GM20000 (cell line): Measurements from ENCODE around the gene TNNC1.

ENCODE experiments used
- DNase-seq: peaks from one replicate; pipeline ENCODE4 v3.0.0; 2012; ENCODE audit warnings: low spot score
- TF ChIP-seq, protein P1 (sequence below): IDR thresholded peaks from 2 replicates; pipeline ENCODE4 v1.5.1; 2012; ENCODE audit warnings: mild to moderate bottlenecking, control low read depth; ENCODE audit errors: extremely low read depth, missing control alignments

Gene TNNC1

DNA sequence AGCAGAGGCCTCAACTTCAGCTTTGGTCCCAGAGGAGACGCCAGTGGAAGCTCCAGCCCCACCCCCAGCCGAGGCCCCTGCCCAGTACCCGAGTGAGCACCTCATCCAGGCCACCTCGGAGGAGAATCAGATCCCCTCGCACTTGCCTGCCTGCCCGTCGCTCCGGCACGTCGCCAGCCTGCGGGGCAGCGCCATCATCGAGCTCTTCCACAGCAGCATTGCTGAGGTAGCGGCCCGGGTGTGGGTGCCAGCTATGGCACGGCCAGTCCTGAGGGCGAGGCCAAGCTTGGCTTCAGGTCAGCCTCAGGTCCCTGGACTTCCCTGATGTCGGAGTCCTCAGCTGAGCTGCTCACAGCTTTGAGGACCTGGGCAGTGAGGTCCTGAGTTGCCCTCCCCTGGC, 35.6 kb upstream of the TNNC1 start:
- DNase-seq = no peak
- TF ChIP-seq, protein P1, sequence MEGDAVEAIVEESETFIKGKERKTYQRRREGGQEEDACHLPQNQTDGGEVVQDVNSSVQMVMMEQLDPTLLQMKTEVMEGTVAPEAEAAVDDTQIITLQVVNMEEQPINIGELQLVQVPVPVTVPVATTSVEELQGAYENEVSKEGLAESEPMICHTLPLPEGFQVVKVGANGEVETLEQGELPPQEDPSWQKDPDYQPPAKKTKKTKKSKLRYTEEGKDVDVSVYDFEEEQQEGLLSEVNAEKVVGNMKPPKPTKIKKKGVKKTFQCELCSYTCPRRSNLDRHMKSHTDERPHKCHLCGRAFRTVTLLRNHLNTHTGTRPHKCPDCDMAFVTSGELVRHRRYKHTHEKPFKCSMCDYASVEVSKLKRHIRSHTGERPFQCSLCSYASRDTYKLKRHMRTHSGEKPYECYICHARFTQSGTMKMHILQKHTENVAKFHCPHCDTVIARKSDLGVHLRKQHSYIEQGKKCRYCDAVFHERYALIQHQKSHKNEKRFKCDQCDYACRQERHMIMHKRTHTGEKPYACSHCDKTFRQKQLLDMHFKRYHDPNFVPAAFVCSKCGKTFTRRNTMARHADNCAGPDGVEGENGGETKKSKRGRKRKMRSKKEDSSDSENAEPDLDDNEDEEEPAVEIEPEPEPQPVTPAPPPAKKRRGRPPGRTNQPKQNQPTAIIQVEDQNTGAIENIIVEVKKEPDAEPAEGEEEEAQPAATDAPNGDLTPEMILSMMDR = no peak

DNA sequence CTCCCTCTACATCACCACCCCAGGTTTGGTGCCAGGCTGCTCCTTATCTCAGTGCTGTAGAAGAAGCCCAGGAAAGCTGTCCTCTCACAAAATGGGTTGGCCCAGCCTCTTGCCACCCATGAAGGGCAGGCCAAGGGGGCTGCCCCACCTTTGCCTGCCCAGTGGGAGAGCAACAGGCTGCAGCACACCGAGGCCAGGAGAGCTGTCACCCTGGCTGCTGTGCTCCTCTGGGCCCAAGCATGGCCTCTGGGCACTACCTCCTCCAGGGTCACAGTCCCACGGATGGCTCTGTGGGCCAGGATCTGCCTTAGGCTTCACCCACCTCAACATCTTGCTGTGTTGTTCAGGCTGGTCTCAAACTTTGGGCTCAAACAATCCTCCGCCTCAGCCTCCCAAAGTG, 34.9 kb upstream of the TNNC1 start:
- DNase-seq = no peak
- TF ChIP-seq, protein P1 = no peak

- TF ChIP-seq, protein P1 = no peak
- no peak for DNase-seq
These were observed 34.2 kb upstream of the TNNC1 start for GRCh38 chr3:52487788-52488691.

- TF ChIP-seq, protein P1 = no peak
These were observed 33.4 kb upstream of the TNNC1 start for GRCh38 chr3:52487050-52487787.

DNA sequence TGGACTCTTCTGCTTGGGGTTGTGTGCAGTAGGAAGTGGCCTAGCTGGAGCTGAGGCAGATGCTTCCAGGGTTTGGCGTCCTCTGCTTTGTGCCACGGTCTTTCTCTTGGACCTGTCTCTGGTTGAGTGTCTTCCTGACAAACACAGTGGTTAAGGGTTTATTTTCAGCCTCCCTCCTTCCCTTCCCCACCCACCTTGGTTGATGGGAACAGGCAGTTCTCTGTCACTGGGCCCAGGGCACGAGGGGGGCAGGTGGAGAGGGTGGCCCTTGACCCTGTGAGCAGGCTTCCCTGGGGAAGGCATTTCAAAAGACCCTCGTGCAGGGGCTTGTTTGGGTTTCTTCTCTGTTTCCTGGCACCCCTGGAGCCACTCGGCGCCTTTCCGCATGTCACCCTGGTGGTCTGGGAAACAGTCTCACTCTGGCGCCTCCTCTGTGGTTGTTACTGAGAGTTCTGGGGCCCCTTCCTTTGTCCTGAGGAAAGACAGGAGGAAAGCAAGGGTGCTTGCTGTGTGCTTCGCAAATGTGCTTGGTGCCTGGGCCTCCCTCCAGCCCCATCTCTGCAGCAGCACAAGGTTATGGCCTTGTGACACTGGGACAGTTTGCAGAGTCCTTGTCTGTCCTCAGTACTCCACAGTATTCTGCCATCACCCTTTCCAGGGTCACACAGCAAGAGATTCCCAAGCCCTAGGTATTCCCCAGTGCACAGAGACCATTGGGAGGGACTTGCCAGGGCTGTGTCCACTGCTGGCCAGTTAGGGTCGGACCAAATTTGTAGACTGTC, 31.0 kb upstream of the TNNC1 start:
- DNase-seq = no peak
- TF ChIP-seq, protein P1 = no peak

More at GRCh38 chr3:52487050-52487787, 33.4 kb upstream of the TNNC1 start:
- DNase-seq = no peak

DNA sequence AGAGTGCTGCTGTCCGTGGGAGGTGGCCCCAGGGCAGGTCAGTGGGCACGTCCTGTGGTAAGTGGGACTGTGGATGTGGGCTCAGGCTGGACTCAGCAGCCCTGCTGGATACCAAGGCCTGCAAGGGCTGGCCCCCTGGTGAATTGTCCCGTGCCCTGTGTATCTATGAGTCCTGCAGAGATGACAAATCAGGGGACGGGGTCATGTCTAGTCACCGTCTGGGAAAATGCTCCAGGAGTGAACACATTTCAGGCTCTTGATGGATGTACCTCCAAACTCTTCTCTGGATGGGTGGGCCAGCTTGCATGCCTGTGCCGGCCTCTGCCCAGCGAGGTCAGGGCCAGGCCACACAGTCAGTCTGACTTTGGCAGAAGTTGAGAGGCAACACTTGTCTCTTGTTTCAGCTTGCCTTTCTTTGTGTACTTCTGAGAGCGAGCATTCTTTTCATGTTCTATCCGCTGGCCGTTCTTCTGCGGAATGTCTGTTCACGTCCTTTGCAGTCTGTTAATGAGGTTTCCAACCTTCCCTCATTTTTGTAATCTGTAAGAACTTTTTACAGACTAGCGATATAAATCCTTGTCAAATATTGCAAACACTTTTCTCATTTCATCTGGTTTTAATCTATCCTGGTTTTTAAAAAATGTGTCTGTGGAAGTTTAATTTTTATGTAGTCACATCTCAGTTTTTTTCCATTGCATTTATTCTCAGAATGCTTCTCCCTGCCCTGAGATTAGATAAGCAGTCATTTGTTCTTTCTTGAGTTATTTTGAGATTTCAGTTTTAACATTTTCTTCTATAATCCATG, 29.9 kb upstream of the TNNC1 start:
- DNase-seq = no peak
- TF ChIP-seq, protein P1 = no peak
